Measurements from ENCODE around the gene CCDC157.

GRCh38 chr22:30313527-30314363 lies 43.1 kb upstream of the CCDC157 start:
- no peak for TF ChIP-seq ATF3 (IDR thresholded peaks at IDR 0.05)
- TF ChIP-seq JUND (IDR thresholded peaks at IDR 0.05) = no peak
- TF ChIP-seq HNF4A (conservative IDR thresholded peaks at IDR 0.05) = no peak

Data from liver (tissue), 2 donors.